CD4-positive, alpha-beta T cell treated with Interleukin-21 for 1 hour (primary cell): ENCODE data around the gene NDUFS7.

Experiments
- DNase-seq: peaks from one replicate; pipeline ENCODE4 v3.0.0-alpha.2; 2020

Gene NDUFS7

DNA sequence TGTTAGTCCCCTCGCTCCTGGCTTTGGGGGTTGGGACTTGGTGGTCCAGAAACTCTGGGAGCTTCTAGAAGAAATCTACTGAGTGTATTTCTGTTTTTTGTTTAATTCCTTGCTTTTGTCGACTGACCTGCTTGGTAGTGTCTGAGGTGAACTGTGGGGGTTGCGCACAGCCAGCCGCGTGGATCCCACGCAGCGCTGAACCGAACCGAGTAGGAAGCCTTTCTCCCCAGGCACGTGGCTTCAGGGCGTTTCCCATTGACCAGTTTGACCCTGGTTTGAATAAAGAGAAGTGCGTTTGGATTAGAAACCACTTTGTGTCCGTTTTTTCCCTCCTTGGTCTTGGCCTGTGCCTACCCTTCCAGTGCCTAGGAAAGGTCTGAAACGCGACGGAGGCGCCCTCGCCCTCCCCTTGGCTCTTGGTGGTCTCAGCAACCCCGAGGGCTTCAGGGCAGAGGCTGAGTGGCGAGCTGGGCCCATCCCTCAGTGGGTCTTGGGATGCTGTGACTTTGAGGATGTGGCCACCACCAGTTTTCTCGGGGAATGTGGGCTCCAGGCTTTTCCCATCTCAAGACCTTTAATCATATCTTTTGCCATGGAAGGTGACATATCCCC lies 51.8 kb downstream of the NDUFS7 start:
- DNase-seq = no peak

DNA sequence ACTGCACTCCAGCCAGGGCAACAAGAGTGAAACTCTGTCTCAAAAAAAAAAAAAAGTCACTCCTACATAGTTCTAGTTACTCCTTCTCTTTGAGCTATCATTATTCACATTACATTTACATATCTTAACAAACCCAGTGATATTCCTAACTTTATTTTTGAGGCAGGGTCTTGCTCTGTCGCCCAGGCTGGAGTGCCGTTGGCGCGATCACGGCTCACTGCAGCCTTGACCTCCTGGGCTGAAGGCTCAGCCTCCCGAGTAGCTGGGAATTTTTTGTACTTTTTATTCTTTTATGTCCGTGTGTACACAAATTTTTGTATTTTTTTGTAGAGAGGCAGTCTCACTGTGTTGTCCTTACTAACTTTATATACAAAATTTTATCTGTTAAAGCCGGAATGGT lies 53.9 kb downstream of the NDUFS7 start:
- DNase-seq = no peak

DNA sequence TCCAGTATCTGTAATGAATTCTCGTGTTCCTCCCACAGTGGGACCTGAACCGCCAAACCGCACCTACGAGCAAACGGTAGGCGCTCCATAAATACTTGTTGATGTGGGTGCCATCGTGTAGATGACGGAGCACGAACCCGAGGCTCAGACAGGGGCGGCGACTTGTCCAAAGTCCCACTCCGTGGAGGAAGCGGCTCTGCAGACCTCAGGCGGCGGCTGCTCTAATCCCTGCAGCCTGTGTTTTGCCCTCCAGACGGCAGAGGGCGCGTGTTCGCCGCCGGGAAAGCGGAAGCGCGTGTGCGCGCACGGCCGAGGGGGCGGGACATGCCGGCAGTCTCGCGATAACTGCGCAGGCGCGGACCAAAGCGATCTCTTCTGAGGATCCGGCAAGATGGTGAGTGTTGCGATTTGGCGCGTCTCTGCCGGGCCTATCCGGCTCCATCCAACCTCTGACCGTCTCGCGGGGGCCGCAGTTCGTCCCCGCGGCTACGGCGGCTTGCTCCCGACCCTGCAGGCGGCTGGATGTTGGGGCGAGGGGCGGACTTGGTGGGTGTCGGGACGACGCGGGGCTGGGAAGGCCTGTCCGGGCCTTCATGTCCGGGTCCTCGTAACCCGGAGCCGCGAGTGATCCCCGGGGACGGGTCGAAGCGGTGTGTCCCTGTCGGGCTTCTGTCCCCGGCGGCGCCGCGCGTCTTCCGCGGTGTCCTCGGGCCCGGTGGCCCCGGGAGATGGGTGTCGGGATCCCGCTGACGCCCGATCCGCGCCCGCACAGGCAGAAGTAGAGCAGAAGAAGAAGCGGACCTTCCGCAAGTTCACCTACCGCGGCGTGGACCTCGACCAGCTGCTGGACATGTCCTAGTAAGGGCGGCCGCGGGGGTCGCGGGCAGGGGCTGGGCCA lies 54.6 kb downstream of the NDUFS7 start, which contains the start of gene RPS15:
TSS of gene RPS15 (plus strand) at position 362 of the 898 bp plus-strand sequence. CDS start at position 392, 30 bp downstream.
- peak; percentile 96 for DNase-seq

DNA sequence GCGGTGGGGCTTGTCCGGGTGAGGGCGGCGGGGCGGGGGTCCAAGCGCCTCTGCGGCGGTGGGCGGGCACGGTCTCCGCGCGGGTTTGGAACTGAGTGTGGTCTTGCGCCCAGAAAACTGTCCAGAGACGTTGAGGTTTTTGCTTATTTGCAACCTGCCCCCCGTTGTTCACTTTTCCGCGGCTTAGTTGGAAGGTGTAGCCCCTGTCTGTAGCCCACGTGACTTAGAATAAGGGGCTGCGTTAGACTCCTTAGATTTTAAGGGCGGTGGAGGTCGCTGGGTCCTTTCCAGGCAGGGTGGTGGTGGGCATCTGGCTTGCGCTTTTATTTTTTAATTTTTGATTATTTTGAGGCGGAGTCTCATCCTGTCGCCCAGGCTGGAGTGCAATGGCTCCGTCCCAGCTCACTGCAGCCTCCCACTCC lies 55.2 kb downstream of the NDUFS7 start:
- DNase-seq = no peak

GRCh38 chr19:1439525-1440417 lies 56.1 kb downstream of the NDUFS7 start:
- DNase-seq = peak; percentile 42

GRCh38 chr19:1440418-1440801 lies 56.7 kb downstream of the NDUFS7 start:
- no peak for DNase-seq

- no peak for DNase-seq
Measured at GRCh38 chr19:1441022-1441426, 57.3 kb downstream of the NDUFS7 start.

GRCh38 chr19:1441677-1442438 lies 58.2 kb downstream of the NDUFS7 start:
- no peak for DNase-seq
